PC-3 (cell line): Measurements from ENCODE around the gene PSEN2. TPM values are rescaled to one million over a fixed set of nuclear protein-coding genes. Genes with fewer than 3 reads are reported as not detected.
A peak's percentile ranks its signal among the peaks of the same experiment; 100 is the strongest.

Source experiments
- ATAC-seq: fragments of 200-7000 bp; cut with Tn5 transposase; 2 replicates; pipeline ENCODE4 v1.9.1; 2020; ENCODE audit warnings: mild to moderate bottlenecking, moderate library complexity
- BruUV-seq: library from RNA; stranded (reverse); fragments of 400-500 nt; replicated peaks from 2 replicates; lab custom pipeline; 2021; lab: Mats Ljungman, UMichigan
- CTCF ChIA-PET: fragments of 300-600 bp; sonication (Branson Sonifier 250); formaldehyde crosslinking; loops from one replicate; lab custom pipeline; 2022; ENCODE audit warnings: antibody characterized with exemption; lab: Charles Lee
- POLR2A ChIA-PET: fragments of 300-600 bp; sonication (Branson Sonifier 250); formaldehyde crosslinking; loops from one replicate; lab custom pipeline; 2022; ENCODE audit warnings: antibody characterized with exemption; ENCODE audit not compliant: unreplicated experiment; lab: Charles Lee
- DNase-seq: peaks from one replicate; pipeline ENCODE4 v3.0.0-alpha.2; 2015
- H2AFZ ChIP-seq: fragments of 300-600 bp; sonication (generic); 2 replicates; pipeline ENCODE4 v1.6.0; 2016; ENCODE audit warnings: antibody characterized with exemption, low read length
- H3F3A ChIP-seq: fragments of 300-600 bp; sonication (generic); one replicate; pipeline ENCODE4 v1.6.0; 2017; ENCODE audit warnings: antibody characterized with exemption, low read length, control low read depth, mild to moderate bottlenecking; ENCODE audit not compliant: unreplicated experiment
- H3K27ac ChIP-seq: fragments of 300-600 bp; sonication (generic); 2 replicates; pipeline ENCODE4 v1.5.1; 2016; ENCODE audit warnings: mild to moderate bottlenecking, low read length
- H3K27me3 ChIP-seq: fragments of 300-600 bp; sonication (generic); 2 replicates; pipeline ENCODE4 v1.6.1; 2016; ENCODE audit warnings: low read length, mixed read lengths
- H3K36me3 ChIP-seq: fragments of 300-600 bp; sonication (generic); 2 replicates; pipeline ENCODE4 v1.6.1; 2016; ENCODE audit warnings: low read depth, mixed run types, low read length, mixed read lengths
- H3K4me1 ChIP-seq: fragments of 300-600 bp; sonication (generic); 2 replicates; pipeline ENCODE4 v1.5.1; 2016; ENCODE audit warnings: low read length; ENCODE audit not compliant: insufficient read depth
- H3K4me2 ChIP-seq: fragments of 300-600 bp; sonication (generic); 2 replicates; pipeline ENCODE4 v1.6.0; 2016; ENCODE audit warnings: low read length
- H3K4me3 ChIP-seq: fragments of 300-600 bp; sonication (generic); 2 replicates; pipeline ENCODE4 v1.5.1; 2016; ENCODE audit warnings: mild to moderate bottlenecking, low read length, mixed read lengths
- H3K79me2 ChIP-seq: fragments of 300-600 bp; sonication (generic); 2 replicates; pipeline ENCODE4 v1.6.1; 2017; ENCODE audit warnings: low read length, mixed read lengths
- H3K9ac ChIP-seq: fragments of 300-600 bp; sonication (generic); 2 replicates; pipeline ENCODE4 v1.6.0; 2016; ENCODE audit warnings: mild to moderate bottlenecking, low read length
- H3K9me2 ChIP-seq: fragments of 300-600 bp; sonication (generic); replicated peaks from 2 replicates; pipeline ENCODE4 v1.6.1; 2016; ENCODE audit warnings: mixed run types, low read length, mixed read lengths
- H3K9me3 ChIP-seq: fragments of 300-600 bp; sonication (generic); 2 replicates; pipeline ENCODE4 v1.6.1; 2016; ENCODE audit warnings: low read length, mixed read lengths
- H4K20me1 ChIP-seq: fragments of 300-600 bp; sonication (generic); 2 replicates; pipeline ENCODE4 v1.6.1; 2016; ENCODE audit warnings: low read length, mixed read lengths
- CTCF ChIP-seq: fragments of 300-600 bp; sonication (generic); conservative IDR thresholded peaks from 2 replicates; pipeline ENCODE4 v1.5.1; 2017; ENCODE audit warnings: antibody characterized with exemption, low read depth, mild to moderate bottlenecking, low read length
- EZH2 ChIP-seq: fragments of 300-600 bp; sonication (generic); IDR thresholded peaks from one replicate; pipeline ENCODE4 v1.6.1; 2017; ENCODE audit warnings: antibody characterized with exemption, mild to moderate bottlenecking, low read length; ENCODE audit not compliant: unreplicated experiment
- EZH2phosphoT487 ChIP-seq: fragments of 300-600 bp; sonication (generic); IDR thresholded peaks from 2 replicates; pipeline ENCODE4 v1.6.1; 2018; ENCODE audit warnings: mild to moderate bottlenecking, antibody characterized with exemption, low read length, borderline replicate concordance
- intact Hi-C: fragments of 100-400 bp; cut with micrococcal nuclease; formaldehyde crosslinking; loops from 2 replicates; pipeline ENCODE4 v1.9.0; 2023
- total RNA-seq: library from RNA; depleted of rRNA; stranded (reverse); fragments of >200 nt; gene quantifications from 2 replicates; pipeline ENCODE4 v1.2.3, GENCODE V29; 2014

Gene PSEN2
- total RNA-seq, 1 experiment from 2014 or later, result 85.3 TPM

- H3K9ac ChIP-seq, result no peak overlapping the region
- no peak overlapping the region for H2AFZ ChIP-seq
- peaks cover 10% of the 10 kb centered on the region for H3K4me1 ChIP-seq
- no peak for TF ChIP-seq EZH2
- TF ChIP-seq CTCF, result no peak
- no peak for TF ChIP-seq EZH2phosphoT487
- no peaks in the 10 kb centered on the region for H3F3A ChIP-seq
- H3K4me3 ChIP-seq, result no peak overlapping the region
- no peaks in the 10 kb centered on the region for H3K9me3 ChIP-seq
- ChIA-PET POLR2A (no interaction called here), CTCF (no interaction called here)
- H4K20me1 ChIP-seq, result no peaks in the 10 kb centered on the region
- H3K27me3 ChIP-seq, result no peaks in the 10 kb centered on the region
- no peak for ATAC-seq
- peaks cover 20% of the 10 kb centered on the region; the same call in 1 of the 2 replicates for H3K36me3 ChIP-seq
- H3K9me2 ChIP-seq, result no peaks in the 10 kb centered on the region
- no peak overlapping the region for H3K4me2 ChIP-seq
- BruUV-seq, result no TSS peak
- intact Hi-C loops, result no loop called here
- no peak for DNase-seq
- no peaks in the 10 kb centered on the region for H3K79me2 ChIP-seq
- H3K27ac ChIP-seq, result no peak overlapping the region
These were observed 11.8 kb downstream of the PSEN2 start for GRCh38 chr1:226882187-226882586.

GRCh38 chr1:226882631-226883409 lies 12.4 kb downstream of the PSEN2 start:
- H2AFZ ChIP-seq, result no peak overlapping the region
- H3K36me3 ChIP-seq, result peaks cover 22% of the 10 kb centered on the region
- no peaks in the 10 kb centered on the region for H3F3A ChIP-seq
- H3K4me1 ChIP-seq, result peaks cover 10% of the 10 kb centered on the region
- no peak overlapping the region for H3K4me3 ChIP-seq
- H3K27ac ChIP-seq, result no peak overlapping the region
- no peak overlapping the region for H3K9ac ChIP-seq
- no peak for TF ChIP-seq CTCF
- TF ChIP-seq EZH2, result no peak
- TF ChIP-seq EZH2phosphoT487, result no peak
- DNase-seq, result peak; percentile 72
- no peaks in the 10 kb centered on the region for H3K9me2 ChIP-seq
- ChIA-PET CTCF (interaction anchor here (0.6 kb wide), 1 partner anchor 9 kb away, joined by 3 read pairs; no protein-coding TSS in a partner anchor), POLR2A (interaction anchor here (0.6 kb wide), 1 partner anchor 143 kb away, joined by 10 read pairs; no protein-coding TSS in a partner anchor)
- intact Hi-C loops, result no loop called here
- ATAC-seq, result peak; percentile 74
- H3K9me3 ChIP-seq, result no peaks in the 10 kb centered on the region
- H3K27me3 ChIP-seq, result no peaks in the 10 kb centered on the region
- BruUV-seq, result no TSS peak
- H3K79me2 ChIP-seq, result no peaks in the 10 kb centered on the region
- H4K20me1 ChIP-seq, result no peaks in the 10 kb centered on the region
- no peak overlapping the region for H3K4me2 ChIP-seq

- H3K4me2 ChIP-seq, result no peak overlapping the region
- no peaks in the 10 kb centered on the region for H3F3A ChIP-seq
- H3K4me1 ChIP-seq, result peaks cover 10% of the 10 kb centered on the region
- no peak overlapping the region for H3K27ac ChIP-seq
- H3K4me3 ChIP-seq, result no peak overlapping the region
- no peaks in the 10 kb centered on the region for H3K27me3 ChIP-seq
- H3K9ac ChIP-seq, result no peak overlapping the region
- H4K20me1 ChIP-seq, result no peaks in the 10 kb centered on the region
- H2AFZ ChIP-seq, result no peak overlapping the region
- DNase-seq (no peak), ATAC-seq (no peak)
- no peaks in the 10 kb centered on the region for H3K9me3 ChIP-seq
- intact Hi-C loops, result no loop called here
- no peaks in the 10 kb centered on the region for H3K79me2 ChIP-seq
- BruUV-seq, result no TSS peak
- peaks cover 23% of the 10 kb centered on the region for H3K36me3 ChIP-seq
- TF ChIP-seq CTCF (no peak), EZH2 (no peak), EZH2phosphoT487 (no peak)
- CTCF ChIA-PET, result interaction anchor here (0.6 kb wide), 1 partner anchor 8 kb away, joined by 3 read pairs; no protein-coding TSS in a partner anchor
- POLR2A ChIA-PET, result interaction anchor here (0.6 kb wide), 1 partner anchor 144 kb away, joined by 10 read pairs; no protein-coding TSS in a partner anchor
- H3K9me2 ChIP-seq, result no peaks in the 10 kb centered on the region
These were observed 13.2 kb downstream of the PSEN2 start for GRCh38 chr1:226883630-226884029.
